A549 (cell line): ENCODE data around the gene PLXNC1.

Experiments
- HOXA7 ChIP-seq: fragments of 250-450 bp; sonication (Bioruptor Pico); IDR thresholded peaks from 2 replicates; pipeline ENCODE4 v1.5.0; 2020; ENCODE audit warnings: mild to moderate bottlenecking, moderate library complexity
- MAZ ChIP-seq: fragments of 150-350 bp; IDR thresholded peaks from 2 replicates; pipeline ENCODE4 v1.6.1; 2014; ENCODE audit warnings: antibody characterized with exemption, low read depth, low read length, borderline replicate concordance
- SREBF2 ChIP-seq: fragments of 450-650 bp; IDR thresholded peaks from 2 replicates; pipeline ENCODE4 v1.6.1; 2014; ENCODE audit warnings: mild to moderate bottlenecking, moderate library complexity
- ZC3H11A ChIP-seq: fragments of 450-650 bp; IDR thresholded peaks from 2 replicates; pipeline ENCODE4 v1.6.1; 2014; ENCODE audit warnings: antibody characterized with exemption, mild to moderate bottlenecking

DNA sequence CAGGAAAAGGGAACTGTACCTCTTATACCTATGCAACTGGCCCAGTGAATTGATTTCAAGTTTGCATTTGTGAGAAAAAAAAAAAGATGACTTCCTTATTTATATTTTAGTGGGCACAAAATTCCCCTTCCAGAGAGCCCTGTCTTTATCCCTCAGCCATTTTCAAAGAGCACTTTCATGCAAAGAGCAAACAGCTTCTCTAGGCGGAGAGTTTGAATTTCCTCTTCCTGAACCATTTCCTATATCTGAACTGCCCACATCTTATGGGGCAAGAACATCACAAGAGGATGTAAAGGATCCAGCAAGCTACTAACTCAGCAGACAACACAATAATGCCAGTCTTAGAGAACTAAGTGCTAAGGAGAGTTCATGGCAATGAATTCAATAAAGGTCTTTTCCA is 22.3 kb upstream of the PLXNC1 start:
- TF ChIP-seq MAZ = no peak
- no peak for TF ChIP-seq HOXA7 (CRISPR knock-in tag)
- no peak for TF ChIP-seq SREBF2
- TF ChIP-seq ZC3H11A = no peak
